HG03196 (cell line): ENCODE measurements around the gene LARGE1.

Source experiments
- ATAC-seq: cut with Tn5 transposase; IDR thresholded peaks from one replicate; pipeline ENCODE4 v1.9.1; 2021; ENCODE audit not compliant: unreplicated experiment

LARGE1 gene

DNA sequence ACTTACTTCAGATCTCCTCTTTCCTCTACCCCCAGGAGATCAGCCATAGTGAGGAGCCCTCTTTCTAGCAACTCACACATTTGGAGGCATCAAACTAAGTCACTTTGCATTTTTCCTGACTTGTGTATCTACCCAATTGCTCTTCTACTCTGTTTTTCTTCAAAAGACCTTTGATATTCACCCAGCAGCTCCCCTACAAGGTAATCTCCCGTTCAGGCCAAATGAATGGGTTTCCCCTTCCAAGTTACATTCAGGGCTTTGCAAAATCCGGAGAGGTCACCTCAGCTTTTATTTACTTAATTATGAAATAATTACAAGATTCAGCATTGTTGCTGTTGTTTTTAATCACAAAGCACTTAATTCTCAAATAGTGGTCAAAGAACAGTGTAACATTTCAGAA is 6.1 kb downstream of the LARGE1 start:
- ATAC-seq = no peak

DNA sequence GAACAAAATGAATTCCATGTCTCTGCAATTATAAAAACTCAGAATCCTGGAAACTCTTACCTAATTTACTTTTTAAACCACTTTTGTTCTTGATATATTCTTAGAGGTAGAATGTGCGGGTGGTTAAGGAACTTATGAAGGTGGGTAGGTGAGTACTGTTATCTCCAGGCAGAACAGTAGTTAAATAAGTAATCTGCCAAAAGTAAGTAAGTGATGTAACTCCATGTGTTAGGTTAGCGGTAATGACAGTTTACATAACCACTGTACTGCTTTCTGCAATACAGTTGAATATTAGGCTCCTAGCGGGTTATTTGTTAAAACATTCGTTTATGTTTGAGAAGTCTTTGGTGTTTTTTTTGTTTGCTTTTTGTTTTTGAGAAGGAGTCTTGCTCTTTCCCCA is 7.1 kb downstream of the LARGE1 start:
- no peak for ATAC-seq

DNA sequence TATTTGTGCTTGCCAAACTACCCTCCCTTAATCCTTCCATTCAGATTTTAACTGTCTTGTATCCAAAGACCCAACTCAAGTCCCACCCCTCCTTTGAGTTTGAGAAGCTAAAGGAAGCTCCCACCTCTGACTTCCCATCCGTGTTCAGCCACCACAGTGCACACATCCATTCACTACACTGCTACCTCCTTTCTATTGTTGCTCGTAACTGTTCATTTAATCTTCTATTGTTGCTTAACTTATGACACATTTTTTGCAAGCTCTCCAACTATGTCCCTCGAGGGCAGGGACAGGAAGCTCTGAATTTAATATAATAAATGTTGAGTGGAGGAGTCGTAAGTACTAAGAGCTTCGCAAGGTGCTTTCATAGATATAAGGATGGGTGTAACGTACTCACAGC is 10.4 kb downstream of the LARGE1 start:
- ATAC-seq = no peak

DNA sequence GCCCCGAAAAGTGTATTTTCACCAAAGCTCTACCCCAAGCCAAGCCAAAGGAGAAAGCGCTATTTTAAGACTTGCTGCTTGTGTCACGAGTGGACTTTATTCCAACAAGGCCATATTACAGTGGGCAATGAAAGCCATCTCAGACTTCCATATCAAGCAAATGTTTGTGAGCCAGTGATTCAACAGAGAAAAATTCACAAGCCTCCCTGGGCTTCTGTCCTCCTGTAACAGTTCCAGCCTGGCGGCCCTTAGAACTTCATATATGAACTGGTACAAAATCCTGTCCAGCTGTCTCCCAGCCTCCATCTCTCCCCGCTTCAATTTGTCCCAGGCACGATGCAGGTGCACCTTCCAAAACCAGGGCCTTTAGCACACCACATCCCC is 11.2 kb downstream of the LARGE1 start:
- no peak for ATAC-seq

DNA sequence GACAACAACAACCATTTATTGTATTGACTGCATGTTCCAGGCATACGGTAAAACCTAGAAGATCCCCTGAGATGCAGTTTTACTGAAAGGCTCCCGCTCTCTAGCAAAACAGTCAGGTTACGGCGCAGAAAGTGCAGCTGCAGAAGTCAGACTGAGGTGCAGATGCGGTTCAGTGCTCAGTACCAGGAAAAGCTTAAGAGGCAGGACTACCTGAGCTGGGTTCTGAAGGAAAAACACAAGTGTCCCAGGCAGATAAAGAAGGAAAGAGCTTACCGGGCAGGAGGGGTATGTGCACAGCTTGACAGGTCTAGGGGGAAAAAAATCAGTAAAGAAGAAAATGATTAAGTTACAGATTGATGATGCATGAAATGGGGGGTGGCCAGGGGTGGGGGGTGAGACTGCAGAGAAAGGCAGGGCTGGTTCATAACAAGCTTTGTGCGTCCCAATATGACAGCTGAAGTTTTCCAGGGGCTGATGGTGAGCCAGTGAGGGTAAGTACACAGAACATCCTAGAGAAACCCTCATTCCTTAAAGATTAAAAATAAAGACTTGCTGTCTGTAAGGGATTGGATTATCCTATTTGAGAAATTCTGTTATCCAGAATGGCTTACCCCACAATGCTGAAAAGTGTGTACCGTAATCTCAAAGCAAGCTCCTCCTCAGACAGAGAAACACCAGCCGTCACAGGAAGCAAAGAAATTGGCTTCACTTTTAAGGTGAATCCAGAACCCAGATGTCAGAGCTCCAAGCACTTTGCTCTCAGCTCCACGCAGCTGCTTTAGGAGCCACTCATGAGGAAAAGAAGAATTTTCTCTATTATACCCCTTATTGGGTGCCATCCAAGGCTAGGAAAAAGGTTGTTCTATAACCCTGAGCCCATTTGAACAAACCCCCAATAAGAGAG is 11.9 kb downstream of the LARGE1 start:
- no peak for ATAC-seq

DNA sequence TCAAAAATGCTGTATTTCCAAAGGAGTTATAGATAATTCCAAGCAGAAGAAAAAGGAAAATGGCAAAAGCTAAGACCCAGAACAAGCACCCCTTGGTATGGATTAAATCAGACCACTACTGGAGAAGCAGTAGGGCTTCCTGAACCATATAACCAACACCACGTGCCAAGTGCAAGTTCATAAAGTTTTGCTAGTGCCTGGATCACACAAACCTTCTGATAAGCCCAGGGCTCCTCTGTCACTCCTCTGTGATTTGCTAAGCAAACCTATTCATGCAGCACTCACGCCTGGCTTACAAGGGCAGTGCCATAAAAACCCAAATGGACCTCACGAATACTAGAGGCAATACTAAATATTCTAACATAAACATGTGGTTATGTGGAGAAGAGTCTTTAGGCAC is 13.3 kb downstream of the LARGE1 start:
- ATAC-seq = no peak

DNA sequence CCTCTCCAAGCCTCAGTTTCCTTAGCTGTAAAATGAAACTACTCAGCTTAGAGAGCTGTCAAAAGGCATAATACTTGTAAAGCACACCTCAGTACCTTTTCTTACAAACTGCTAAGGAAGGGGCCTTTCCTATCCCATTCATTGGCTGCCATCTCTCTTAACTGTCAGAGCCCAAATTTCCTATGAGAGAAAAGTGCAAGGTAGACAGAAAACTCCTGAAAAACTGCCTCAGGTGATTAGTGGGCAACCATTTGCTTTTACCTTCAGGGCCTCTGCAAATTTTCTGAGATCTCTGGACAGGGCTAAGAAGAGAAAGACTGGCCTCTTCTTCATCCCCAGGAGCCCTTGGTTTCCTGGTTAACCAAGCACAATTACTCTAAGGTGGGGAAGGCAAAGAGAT is 13.8 kb downstream of the LARGE1 start:
- ATAC-seq = no peak

DNA sequence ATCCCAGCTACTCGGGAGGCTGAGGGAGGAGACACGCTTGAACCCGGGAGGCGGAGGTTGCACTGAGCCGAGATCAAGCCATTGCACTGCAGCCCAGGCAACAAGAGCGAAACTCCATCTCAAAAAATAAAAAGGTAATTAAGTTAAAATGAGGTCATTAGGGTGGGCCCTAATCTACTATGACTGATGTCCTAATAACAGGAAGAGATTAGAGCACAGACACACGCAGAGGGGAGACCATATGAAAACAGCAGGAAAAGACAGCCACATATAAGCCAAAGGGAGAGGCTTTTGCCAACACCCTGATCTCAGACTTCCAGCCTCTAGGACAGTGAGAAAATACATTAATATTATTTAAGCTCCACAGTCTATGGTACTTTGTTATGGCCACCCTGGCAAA is 17.3 kb downstream of the LARGE1 start:
- ATAC-seq = no peak

DNA sequence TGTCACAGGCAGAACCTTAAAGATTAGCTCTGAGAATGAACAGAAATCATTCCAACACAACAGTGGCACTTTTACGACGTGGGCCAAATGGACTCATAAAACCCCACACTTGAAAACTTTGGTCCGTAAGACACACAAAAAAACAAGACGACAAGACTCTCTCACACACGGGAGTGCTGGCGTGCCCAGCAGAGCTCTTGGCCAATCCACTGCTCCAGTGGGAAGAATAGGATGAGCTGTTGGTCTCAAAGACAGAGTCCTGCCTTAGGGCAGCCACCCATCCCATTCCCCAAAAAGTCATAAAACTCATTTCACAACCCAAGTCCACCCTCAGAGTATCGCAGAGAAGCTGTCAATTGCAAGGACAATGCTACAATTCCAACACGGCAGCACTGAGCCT is 18.2 kb downstream of the LARGE1 start:
- ATAC-seq = no peak

DNA sequence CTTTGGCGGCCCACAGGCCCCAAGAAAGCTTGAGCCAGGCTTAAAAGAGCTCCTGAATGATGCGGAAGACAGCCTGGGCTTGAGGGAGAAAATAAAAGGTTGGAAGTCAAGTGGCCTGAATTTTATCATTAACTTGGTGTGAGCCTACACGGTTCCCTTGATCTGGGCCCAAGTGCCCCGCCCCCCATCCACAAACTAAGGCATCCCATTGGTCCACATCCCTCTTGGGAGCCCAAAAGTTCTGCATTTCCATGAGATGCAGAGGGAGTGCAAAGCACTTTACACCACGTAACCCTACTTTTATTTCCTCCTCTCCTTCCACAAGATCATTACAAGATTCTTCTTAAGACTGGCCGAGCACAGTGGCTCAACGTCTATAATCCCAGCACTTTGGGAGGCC is 22.2 kb downstream of the LARGE1 start:
- ATAC-seq = no peak

DNA sequence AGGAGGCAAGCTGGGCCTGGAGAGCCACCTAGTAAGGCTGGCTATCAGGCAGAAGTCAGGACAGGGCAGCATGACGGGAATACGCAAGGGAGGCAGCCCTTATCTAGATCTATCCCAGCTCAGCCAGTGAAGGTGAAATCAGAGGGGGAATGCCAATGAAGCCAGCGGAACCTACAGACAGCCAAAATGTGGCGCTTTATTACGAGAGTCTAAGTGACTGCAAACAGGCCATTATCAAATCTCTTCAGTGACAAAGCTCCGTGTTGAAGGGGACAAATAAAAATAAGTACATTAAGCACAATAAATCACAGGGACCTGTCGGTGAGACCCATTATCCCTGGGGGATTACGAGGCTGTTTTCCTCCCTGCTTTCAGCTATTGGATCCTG is 22.8 kb downstream of the LARGE1 start:
- no peak for ATAC-seq

DNA sequence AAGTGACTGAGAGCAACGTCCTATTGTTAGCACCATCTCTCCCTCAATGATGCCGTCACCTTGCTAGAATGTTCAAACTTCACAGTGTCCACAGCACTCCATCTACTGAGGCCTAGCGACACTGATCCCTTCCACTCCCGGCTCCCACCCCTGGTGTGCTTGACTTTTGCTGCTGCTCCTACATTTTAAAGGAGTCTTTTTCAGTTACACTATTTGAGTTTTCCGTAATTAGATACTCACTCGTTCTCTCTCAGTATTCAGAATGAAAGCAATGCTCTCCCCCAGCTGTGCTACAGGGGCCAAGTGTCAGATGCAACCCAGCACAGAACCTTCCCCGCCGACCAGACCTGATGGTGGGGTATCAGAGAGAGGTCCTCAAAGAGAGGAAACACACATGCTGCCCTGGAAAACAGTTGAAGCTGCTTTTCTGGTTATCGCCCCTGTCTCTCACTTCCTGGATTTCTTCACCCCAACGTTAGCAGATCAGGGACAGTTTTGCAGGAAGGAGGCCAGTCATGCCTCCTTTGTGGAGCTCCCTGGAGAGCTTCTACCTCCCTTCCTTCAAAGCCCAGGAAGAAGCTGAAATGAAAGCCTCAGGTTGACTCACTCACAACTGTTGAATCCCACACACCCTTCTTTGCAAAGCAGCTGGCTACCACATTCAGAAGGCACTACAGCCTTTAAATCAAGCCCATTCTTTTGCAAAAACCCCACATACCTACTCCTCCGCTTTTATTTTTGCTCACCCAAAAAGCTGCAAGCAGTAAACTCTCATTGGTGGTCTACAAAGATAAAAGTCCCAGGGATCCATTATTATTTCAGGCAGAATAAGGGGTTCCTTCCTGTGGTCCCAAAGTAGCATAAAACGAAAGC is 23.5 kb downstream of the LARGE1 start:
- no peak for ATAC-seq

DNA sequence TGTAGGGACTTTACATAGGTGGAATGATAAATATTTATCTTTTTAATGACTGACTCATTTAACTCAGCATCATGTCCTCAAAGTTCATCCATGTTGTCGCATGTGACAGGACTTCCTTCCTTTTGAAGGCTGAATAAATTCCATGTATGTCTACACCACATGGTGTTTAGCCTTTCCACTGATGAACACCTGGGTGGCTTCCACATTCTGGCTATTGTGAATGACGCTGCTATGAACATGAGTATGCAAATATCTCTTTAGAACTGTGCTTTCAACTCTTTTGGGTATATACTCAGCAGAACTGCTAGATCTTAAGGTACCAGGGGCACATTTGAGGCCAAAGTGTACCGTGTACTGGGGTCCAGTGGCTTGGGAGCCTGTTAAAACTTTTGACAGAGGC is 24.1 kb downstream of the LARGE1 start:
- no peak for ATAC-seq

DNA sequence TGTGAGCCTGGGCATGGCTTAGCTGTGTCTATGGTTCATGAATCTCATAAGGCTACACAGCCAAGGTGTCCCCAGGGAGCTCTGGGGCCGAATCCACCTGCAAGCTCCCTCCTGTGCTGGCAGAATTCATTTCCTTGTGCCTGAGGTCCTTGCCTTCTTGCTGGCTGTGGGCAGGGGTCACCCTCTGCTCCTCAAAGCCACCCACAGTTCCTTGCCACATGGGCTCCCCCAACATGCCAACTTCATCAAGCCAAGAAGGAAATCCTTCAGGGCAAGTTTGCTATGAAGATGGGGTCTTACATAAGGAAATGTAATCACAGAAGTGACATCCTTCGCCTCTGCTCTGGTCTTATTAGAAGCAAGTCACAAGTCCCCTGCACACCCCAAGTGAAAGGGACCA is 24.8 kb downstream of the LARGE1 start:
- ATAC-seq = no peak

DNA sequence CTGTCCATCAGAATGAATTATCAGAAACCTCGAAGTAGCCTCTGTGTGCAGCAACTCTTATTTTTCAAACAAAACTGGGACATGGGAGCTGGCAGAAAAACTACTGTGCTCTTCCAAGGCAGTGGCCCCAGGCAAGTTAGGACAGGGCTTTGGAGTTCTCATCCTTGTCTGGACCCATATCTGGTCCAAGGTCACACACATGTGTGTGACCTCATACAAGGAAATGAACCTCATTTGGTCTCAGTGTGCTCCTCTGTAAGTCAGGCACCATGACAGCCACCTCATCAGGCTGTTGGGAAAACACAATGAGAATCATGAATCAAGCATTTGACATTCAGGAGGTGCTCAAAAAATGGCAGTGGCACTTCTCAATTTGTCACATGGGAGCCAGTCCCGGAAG is 25.8 kb downstream of the LARGE1 start:
- ATAC-seq = no peak

DNA sequence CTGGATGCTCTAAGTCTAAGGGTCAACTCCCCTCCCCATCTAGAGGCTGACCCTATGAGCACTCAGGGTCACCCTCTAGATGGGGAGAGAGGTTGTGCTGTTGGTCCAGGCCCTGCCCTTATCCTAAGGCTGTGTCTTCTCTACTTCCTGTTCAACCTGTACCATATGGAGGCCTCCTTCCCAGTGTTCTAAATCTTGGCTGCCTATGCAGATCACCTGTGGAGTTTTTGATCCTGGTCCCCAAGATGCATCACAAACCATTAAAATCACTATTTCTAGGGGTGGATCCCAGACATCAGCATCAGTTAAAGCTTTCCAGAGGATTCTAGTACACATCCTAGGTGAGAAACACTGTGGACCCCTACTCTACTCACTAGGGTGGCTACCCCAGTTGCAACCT is 26.2 kb downstream of the LARGE1 start:
- no peak for ATAC-seq

DNA sequence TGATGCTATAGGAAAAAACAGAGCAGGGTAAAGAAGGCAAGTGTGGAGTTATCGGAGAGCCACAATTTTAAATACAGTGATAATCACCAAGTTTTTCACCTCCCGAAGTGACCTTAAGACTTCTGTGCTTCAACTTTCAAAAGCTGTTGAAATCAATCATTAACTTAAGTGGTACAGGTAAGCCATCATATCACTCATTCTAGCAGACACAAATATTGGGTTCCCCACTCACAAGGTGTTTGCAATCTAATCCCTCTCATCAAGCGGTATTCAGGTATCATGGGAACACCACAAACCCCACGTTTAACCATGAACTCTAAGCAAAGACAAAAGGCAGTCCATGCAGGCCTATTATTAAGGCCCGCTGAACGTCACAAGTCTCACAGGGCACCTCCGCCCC is 26.8 kb downstream of the LARGE1 start:
- no peak for ATAC-seq

DNA sequence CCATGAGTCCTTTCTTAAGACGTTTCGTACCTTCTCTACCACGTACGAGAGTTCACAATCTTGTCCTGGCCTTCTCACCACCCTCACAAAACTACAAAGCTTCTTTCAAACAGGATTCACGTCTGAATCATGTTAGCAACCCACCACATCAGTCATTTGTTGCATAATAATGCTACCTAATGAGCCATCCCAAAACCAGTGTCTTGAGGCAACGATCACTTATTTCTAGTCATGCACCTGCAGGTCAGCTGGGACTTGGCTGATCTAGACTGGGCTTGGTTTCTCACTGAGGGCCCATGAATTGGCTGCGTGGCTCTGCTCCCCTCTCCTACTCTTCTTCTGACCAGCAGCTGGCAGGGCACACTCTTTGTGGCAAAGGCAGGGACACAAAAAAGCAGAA is 28.3 kb downstream of the LARGE1 start:
- ATAC-seq = no peak

DNA sequence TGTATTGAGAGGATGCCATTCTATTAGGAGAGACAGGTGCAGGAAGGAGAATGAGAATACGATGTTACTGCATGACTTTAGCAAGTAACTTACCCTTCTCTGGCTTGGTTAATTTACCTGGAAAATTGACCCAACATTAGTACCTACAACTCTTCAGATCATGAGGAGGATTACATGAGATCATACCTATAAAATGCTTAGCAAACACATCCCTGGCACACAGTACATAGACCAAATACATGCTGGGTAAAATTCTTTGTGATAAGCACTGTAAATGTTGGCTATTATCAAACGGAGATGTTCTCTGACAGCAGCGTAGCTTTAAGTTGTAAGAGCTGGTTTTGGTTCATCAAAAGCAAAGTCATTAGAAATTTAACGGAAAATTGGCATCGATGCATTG is 28.8 kb downstream of the LARGE1 start:
- ATAC-seq = no peak

DNA sequence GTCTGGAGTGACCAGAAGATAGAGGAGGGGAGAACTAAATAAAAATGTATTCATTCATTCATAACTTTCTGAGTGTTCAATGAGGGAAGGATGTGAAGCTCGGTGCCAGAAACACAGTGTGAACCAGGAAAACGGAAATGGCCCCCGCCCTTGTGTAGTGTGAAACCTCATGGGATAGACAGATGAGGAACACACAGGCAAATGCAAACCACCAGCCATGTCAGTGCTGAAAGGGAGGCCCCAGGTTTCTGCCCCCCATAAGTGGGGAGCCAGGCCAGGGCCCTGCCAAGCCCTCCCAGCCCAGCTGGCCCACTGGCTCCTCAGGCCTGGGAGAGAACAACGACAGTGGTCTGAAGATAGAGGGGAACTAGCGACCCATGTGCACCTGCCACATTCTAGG is 30.5 kb downstream of the LARGE1 start:
- ATAC-seq = no peak

DNA sequence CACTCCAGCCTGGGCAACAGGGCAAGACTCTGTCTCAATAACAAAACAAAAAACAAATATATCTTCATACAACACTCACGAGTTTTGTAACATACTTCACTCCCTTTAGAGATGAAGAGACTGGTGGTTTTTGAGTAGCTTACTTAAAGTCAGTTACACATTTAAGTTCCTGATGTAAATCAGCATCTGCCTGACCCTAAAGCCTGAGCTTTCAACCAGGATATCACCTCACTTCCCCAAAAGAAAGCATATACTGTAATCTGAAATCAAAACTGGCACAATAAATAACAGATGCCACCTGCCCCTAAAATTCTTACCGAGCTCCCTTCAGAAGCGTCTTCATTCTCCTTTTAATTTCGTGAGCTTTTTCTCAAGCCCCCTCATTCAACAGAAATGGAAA is 31.5 kb downstream of the LARGE1 start:
- ATAC-seq = no peak

DNA sequence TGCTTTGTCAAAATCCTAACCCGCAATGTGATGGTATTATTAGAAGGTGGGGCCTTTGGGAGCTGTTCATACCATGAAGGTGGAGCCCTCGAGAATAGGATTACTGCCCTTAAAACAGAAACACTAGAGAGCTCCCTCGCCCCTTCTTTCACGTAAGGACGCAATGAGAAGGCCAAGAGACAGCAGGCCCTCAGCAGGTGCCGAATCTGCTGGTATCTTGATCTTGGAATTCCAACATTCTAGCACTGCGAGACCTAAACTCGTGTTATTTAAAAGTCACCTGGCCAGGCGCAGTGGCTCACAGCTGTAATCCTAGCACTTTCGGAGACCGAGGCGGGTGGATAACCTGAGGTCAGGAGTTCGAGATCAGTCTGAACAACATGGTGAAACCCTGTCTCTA is 33.1 kb downstream of the LARGE1 start:
- no peak for ATAC-seq
